Liver (tissue), 9 donors: Measurements from ENCODE around the gene UNC5B. TPM values are rescaled to one million over a fixed set of nuclear protein-coding genes. Genes with fewer than 3 reads are reported as not detected.

Experiments used
- DNase-seq: peaks from one replicate; pipeline ENCODE4 v3.0.0-alpha.2; 2017; ENCODE audit warnings: low spot score
- H3K27ac ChIP-seq, 2 donors: one replicate each; pipeline ENCODE4 v1.7.0; 2013; ENCODE audit warnings: inconsistent platforms in 2 of 2, low read length in 2 of 2, control low read depth in 1 of 2, low read depth in 1 of 2, mild to moderate bottlenecking in 1 of 2
- H3K27me3 ChIP-seq, 4 donors: one replicate each; pipeline versions ENCODE4 v1.6.1 to v1.7.0; 2013; ENCODE audit warnings: low read length in 3 of 4, inconsistent platforms in 1 of 4, mild to moderate bottlenecking in 1 of 4, moderate library complexity in 1 of 4; ENCODE audit not compliant: control insufficient read depth in 4 of 4, insufficient read depth in 4 of 4
- H3K36me3 ChIP-seq, 4 donors: one replicate each; pipeline versions ENCODE4 v1.6.1 to v1.7.0; 2013; ENCODE audit warnings: low read length in 3 of 4, mild to moderate bottlenecking in 3 of 4, low read depth in 1 of 4, moderate library complexity in 1 of 4; ENCODE audit not compliant: control insufficient read depth in 4 of 4, insufficient read depth in 3 of 4
- H3K4me1 ChIP-seq, 4 donors: one replicate each; pipeline versions ENCODE4 v1.6.1 to v1.7.0; 2013; ENCODE audit warnings: low read length in 3 of 4, mild to moderate bottlenecking in 3 of 4, moderate library complexity in 1 of 4; ENCODE audit not compliant: control insufficient read depth in 4 of 4, insufficient read depth in 4 of 4
- H3K4me3 ChIP-seq, 3 donors: one replicate each; pipeline versions ENCODE4 v1.6.1 to v1.7.0; 2013; ENCODE audit warnings: low read length in 3 of 3, control low read depth in 1 of 3, low read depth in 1 of 3, mild to moderate bottlenecking in 1 of 3
- H3K9ac ChIP-seq, 2 donors: one replicate each; pipeline ENCODE4 v1.7.0; 2013; ENCODE audit warnings: low read length in 2 of 2, mild to moderate bottlenecking in 2 of 2, moderate library complexity in 2 of 2, control low read depth in 1 of 2, low read depth in 1 of 2
- H3K9me3 ChIP-seq, 4 donors: one replicate each; pipeline versions ENCODE4 v1.6.1 to v1.7.0; 2013; ENCODE audit warnings: low read length in 3 of 4; ENCODE audit not compliant: control insufficient read depth in 4 of 4
- EGR1 ChIP-seq, 2 donors: IDR thresholded peaks; 2 replicates each; pipeline ENCODE4 v1.6.1; 2016 to 2018; ENCODE audit warnings: antibody characterized with exemption in 2 of 2, low read depth in 2 of 2
- FOXA1 ChIP-seq: IDR thresholded peaks from 2 replicates; pipeline ENCODE4 v1.6.1; 2016; ENCODE audit warnings: antibody characterized with exemption
- FOXA2 ChIP-seq: IDR thresholded peaks from 2 replicates; pipeline ENCODE4 v1.6.1; 2016; ENCODE audit warnings: antibody characterized with exemption
- GABPA ChIP-seq, 2 donors: IDR thresholded peaks in 1 of 2; conservative IDR thresholded peaks in 1 of 2; 2 replicates each; pipeline ENCODE4 v1.6.1; 2016; ENCODE audit warnings: antibody characterized with exemption in 2 of 2, mild to moderate bottlenecking in 1 of 2, moderate library complexity in 1 of 2
- HNF4A ChIP-seq, 2 donors: conservative IDR thresholded peaks; 2 replicates each; pipeline ENCODE4 v1.6.1; 2016; ENCODE audit warnings: antibody characterized with exemption in 2 of 2, mild to moderate bottlenecking in 2 of 2
- JUND ChIP-seq, 2 donors: IDR thresholded peaks; 2 replicates each; pipeline ENCODE4 v1.6.1; 2016; ENCODE audit warnings: antibody characterized with exemption in 2 of 2
- NR2F2 ChIP-seq: IDR thresholded peaks from 2 replicates; pipeline ENCODE4 v1.6.1; 2016; ENCODE audit warnings: antibody characterized with exemption
- RAD21 ChIP-seq, 2 donors: IDR thresholded peaks; 2 replicates each; pipeline ENCODE4 v1.6.1; 2016; ENCODE audit warnings: antibody characterized with exemption in 2 of 2, mild to moderate bottlenecking in 2 of 2
- SP1 ChIP-seq: IDR thresholded peaks from 2 replicates; pipeline ENCODE4 v1.6.1; 2018; ENCODE audit warnings: antibody characterized with exemption, mild to moderate bottlenecking
- WGBS: extraction: QIAGEN DNeasy Blood & Tissue Kit; methylation state at CpG from one replicate; pipeline ENCODE4 v1.1.7; 2013; 5-methylcytosine and 5-hydroxymethylcytosine counted together
- polyA plus RNA-seq, 2 donors: library from polyadenylated mRNA; stranded (reverse) in 1 of 2; unstranded in 1 of 2; fragments of 200-250 nt in 1 of 2; fragments of >200 nt in 1 of 2; fragmentation: Nextera tagmentation in 1 of 2; extraction: Ambion mirVana in 1 of 2; gene quantifications; one replicate each; pipeline versions ENCODE4 v1.2.1 to v1.2.3, GENCODE V29; 2013 to 2015
- total RNA-seq, 2 donors: library from RNA; depleted of rRNA; stranded (reverse); fragments of >200 nt; gene quantifications; one replicate each; pipeline ENCODE4 v1.2.3, GENCODE V29; 2014
- TF ChIP-seq, protein P1 (sequence below): IDR thresholded peaks from 2 replicates; pipeline ENCODE4 v1.6.1; 2016; ENCODE audit warnings: antibody characterized with exemption
- TF ChIP-seq, protein P2 (sequence below): IDR thresholded peaks from 2 replicates; pipeline ENCODE4 v1.6.1; 2016; ENCODE audit warnings: antibody characterized with exemption
- TF ChIP-seq, protein P3 (sequence below): IDR thresholded peaks from 2 replicates; pipeline ENCODE4 v1.6.1; 2016; ENCODE audit warnings: antibody characterized with exemption
- TF ChIP-seq, protein P4 (sequence below): fragments of 150-350 bp; IDR thresholded peaks from 2 replicates; pipeline ENCODE4 v1.5.1; 2017; ENCODE audit warnings: improper control_type of control experiment, low read depth, low read length; ENCODE audit not compliant: missing input control
- donor health status: healthy.
- donor health status: healthy.
- donor health status: healthy.
- donor health status: healthy.
- donor health status: healthy.

UNC5B gene
- total and polyA plus RNA-seq, 4 donors: 0.56 to 1.8 (median 1.3) TPM

DNA sequence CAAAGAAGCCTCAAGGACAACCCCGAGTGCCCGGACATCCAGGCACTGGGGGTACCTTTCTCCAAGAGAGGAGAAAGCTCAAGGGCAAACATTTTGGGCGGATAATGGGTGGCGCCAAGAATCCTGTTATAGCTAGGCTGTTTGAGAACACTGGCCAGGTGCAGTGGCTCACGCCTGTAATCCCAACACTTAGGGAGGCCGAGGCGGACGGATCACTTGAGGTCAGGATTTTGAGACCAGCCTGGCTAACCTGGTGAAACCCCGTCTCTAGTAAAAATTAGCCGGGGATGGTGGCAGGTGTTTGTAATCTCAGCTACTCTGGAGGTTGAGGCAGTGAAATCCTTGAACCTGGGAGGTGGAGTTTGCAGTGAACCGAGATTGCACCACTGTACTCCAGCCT, 25.2 kb upstream of the UNC5B start:
- 85% methylated on average over 11 of the region's 11 CpGs for WGBS
- DNase-seq: no peak
- Histone ChIP-seq H3K4me3 (no peak overlapping the region), H3K9ac (no peak overlapping the region), H3K27ac (no peak overlapping the region), H3K9me3 (no peaks in the 10 kb centered on the region), H3K36me3 (no peaks in the 10 kb centered on the region), H3K4me1 (no peaks in the 10 kb centered on the region), H3K27me3 (no peaks in the 10 kb centered on the region)
- TF ChIP-seq FOXA1 (no peak), EGR1 (IDR thresholded peaks at IDR 0.05; ENCODE audit: low read depth in 2 of 2) (no peak)

DNA sequence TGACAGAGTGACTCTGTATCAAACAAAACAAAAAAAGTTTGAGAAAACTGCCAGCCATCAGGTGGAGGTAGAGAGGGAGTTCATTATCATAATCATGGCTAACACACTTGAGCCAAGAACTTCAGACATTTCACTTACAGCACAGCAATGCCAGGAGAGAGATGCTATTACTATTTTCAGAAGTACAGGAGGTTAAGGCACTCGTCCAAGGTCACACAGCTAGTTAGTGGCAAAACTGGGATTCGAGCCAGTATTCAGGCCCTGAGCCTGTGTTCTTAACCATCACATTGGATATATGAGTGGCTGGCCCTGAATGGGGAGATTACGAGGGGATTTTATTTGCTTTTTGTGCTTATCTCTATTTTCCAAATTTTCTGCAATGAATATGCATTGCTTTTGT, 24.8 kb upstream of the UNC5B start:
- no peak for DNase-seq
- TF ChIP-seq, protein P1, sequence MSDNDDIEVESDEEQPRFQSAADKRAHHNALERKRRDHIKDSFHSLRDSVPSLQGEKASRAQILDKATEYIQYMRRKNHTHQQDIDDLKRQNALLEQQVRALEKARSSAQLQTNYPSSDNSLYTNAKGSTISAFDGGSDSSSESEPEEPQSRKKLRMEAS: no peak
- TF ChIP-seq JUND (IDR thresholded peaks at IDR 0.05) (no peak), FOXA2 (no peak), NR2F2 (peak; percentile 60)
- Histone ChIP-seq H3K9me3 (no peaks in the 10 kb centered on the region), H3K9ac (no peak overlapping the region), H3K36me3 (no peaks in the 10 kb centered on the region), H3K27ac (no peak overlapping the region), H3K4me3 (no peak overlapping the region), H3K4me1 (no peaks in the 10 kb centered on the region), H3K27me3 (no peaks in the 10 kb centered on the region)
- WGBS: 52% methylated on average over 3 of the region's 3 CpGs

DNA sequence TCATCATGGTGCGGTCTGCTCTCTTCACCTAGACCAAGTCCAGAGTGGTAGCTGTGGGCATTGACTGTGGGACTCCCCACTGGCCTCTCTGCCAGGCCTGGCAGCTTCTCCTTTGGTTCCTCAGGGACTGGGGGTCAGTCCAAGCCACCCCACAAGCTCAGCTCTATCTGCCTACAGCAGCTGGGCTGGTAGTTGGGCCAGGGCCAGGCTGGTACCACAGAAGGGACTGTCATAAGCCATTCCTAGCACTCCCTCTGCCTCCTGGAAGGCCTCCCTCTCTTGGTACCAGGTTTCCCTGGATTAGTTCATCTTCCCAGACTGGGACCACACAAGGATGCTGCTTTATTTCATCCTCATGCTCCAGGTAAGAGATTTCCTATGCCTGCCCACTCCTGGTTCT, 24.2 kb upstream of the UNC5B start:
- 92% methylated on average over 1 of the region's 1 CpG for WGBS
- Histone ChIP-seq H3K27me3 (no peaks in the 10 kb centered on the region), H3K9me3 (no peaks in the 10 kb centered on the region), H3K9ac (no peak overlapping the region), H3K27ac (no peak overlapping the region), H3K36me3 (no peaks in the 10 kb centered on the region), H3K4me3 (no peak overlapping the region), H3K4me1 (no peaks in the 10 kb centered on the region)
- no peak for DNase-seq
- TF ChIP-seq, protein P1: no peak
- TF ChIP-seq, protein P2, sequence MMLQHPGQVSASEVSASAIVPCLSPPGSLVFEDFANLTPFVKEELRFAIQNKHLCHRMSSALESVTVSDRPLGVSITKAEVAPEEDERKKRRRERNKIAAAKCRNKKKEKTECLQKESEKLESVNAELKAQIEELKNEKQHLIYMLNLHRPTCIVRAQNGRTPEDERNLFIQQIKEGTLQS: no peak
- TF ChIP-seq HNF4A (conservative IDR thresholded peaks at IDR 0.05): no peak
- TF ChIP-seq, protein P3, sequence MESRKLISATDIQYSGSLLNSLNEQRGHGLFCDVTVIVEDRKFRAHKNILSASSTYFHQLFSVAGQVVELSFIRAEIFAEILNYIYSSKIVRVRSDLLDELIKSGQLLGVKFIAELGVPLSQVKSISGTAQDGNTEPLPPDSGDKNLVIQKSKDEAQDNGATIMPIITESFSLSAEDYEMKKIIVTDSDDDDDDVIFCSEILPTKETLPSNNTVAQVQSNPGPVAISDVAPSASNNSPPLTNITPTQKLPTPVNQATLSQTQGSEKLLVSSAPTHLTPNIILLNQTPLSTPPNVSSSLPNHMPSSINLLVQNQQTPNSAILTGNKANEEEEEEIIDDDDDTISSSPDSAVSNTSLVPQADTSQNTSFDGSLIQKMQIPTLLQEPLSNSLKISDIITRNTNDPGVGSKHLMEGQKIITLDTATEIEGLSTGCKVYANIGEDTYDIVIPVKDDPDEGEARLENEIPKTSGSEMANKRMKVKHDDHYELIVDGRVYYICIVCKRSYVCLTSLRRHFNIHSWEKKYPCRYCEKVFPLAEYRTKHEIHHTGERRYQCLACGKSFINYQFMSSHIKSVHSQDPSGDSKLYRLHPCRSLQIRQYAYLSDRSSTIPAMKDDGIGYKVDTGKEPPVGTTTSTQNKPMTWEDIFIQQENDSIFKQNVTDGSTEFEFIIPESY: no peak
- TF ChIP-seq, protein P4, sequence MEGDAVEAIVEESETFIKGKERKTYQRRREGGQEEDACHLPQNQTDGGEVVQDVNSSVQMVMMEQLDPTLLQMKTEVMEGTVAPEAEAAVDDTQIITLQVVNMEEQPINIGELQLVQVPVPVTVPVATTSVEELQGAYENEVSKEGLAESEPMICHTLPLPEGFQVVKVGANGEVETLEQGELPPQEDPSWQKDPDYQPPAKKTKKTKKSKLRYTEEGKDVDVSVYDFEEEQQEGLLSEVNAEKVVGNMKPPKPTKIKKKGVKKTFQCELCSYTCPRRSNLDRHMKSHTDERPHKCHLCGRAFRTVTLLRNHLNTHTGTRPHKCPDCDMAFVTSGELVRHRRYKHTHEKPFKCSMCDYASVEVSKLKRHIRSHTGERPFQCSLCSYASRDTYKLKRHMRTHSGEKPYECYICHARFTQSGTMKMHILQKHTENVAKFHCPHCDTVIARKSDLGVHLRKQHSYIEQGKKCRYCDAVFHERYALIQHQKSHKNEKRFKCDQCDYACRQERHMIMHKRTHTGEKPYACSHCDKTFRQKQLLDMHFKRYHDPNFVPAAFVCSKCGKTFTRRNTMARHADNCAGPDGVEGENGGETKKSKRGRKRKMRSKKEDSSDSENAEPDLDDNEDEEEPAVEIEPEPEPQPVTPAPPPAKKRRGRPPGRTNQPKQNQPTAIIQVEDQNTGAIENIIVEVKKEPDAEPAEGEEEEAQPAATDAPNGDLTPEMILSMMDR: no peak
- no peak for TF ChIP-seq RAD21 (IDR thresholded peaks at IDR 0.05)
- TF ChIP-seq GABPA (IDR thresholded peaks at IDR 0.05 in 1 of 2, conservative IDR thresholded peaks at IDR 0.05 in 1 of 2): no peak
- no peak for TF ChIP-seq SP1
- no peak for TF ChIP-seq JUND (IDR thresholded peaks at IDR 0.05)
- no peak for TF ChIP-seq FOXA1
- TF ChIP-seq EGR1 (IDR thresholded peaks at IDR 0.05; ENCODE audit: low read depth in 2 of 2): no peak
